Measurements from ENCODE around the gene AKAP6.
"Not testable (repeated sequence)": the region's sequence is repeated elsewhere in the genome, so short reads cannot be mapped to it uniquely, and the experiment has no call there.

The AKAP6 gene

DNA sequence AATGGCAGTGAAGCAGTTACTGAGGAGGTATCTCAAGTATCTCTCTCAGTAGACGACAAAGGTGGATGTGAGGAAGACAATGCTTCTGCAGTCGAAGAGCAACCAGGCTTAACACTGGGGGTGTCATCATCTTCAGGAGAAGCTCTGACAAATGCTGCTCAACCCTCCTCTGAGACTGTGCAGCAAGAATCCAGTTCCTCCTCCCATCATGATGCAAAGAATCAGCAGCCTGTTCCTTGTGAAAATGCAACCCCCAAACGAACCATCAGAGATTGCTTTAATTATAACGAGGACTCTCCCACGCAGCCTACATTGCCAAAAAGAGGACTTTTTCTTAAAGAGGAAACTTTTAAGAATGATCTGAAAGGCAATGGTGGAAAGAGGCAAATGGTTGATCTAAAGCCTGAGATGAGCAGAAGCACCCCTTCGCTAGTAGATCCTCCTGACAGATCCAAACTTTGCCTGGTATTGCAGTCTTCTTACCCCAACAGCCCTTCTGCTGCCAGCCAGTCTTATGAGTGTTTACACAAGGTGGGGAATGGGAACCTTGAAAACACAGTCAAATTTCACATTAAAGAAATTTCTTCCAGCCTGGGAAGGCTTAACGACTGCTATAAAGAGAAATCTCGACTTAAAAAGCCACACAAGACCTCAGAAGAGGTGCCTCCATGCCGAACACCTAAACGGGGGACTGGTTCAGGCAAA is 216.6 kb downstream of the AKAP6 start:
- DNase-seq, result no peak

DNA sequence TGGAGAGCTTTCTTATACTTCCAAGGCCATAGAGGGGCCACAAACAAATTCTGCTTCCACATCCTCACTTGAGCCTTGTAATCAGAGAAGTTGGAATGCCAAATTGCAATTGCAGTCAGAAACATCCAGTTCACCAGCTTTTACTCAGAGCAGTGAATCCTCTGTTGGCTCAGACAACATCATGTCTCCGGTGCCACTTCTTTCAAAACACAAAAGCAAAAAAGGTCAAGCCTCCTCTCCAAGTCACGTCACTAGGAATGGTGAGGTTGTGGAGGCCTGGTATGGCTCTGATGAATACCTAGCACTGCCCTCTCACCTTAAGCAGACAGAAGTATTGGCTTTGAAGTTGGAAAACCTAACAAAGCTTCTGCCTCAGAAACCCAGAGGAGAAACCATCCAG is 217.1 kb downstream of the AKAP6 start:
- DNase-seq, result no peak

DNA sequence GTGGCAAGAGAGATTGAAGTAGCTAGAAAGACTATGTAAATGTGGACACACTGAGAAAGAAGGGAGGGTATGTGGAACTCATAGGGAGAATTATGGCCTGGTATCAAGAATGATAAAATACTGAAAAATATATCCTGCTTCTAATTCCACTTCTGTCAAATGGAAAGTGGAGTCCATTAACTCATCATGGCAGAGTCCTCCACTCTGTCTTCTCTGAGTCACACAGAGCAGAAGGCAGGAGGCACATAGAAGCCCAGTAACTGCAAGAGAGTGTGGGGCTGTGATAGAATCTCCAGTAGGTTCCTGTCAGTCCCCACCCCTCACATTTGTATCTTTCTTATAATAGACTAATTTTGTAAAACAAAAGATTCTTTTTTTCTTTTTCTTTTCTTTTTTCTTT is 223.7 kb downstream of the AKAP6 start:
- DNase-seq, result no peak

DNA sequence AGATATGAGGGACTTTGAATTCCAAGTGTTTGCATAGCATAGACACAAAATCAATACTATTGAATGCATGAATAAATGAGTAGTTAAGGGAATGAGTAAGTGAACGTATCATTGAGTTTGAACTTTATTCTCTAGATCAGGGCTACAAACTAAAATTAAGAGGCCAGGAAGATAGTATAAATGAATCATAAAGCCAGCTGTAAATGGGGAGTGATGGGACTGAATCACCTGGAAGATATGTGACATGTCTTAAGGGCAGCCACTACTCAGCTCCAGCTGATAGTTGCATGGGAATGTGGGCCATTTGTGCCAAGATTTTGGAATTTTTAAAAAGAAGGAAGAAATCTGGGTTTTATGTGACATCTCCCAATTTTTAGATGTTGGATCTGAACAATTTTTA is 229.9 kb downstream of the AKAP6 start:
- DNase-seq, result no peak

- no peak for DNase-seq
Measured at GRCh38 chr14:32559590-32559989, 230.5 kb downstream of the AKAP6 start.

DNA sequence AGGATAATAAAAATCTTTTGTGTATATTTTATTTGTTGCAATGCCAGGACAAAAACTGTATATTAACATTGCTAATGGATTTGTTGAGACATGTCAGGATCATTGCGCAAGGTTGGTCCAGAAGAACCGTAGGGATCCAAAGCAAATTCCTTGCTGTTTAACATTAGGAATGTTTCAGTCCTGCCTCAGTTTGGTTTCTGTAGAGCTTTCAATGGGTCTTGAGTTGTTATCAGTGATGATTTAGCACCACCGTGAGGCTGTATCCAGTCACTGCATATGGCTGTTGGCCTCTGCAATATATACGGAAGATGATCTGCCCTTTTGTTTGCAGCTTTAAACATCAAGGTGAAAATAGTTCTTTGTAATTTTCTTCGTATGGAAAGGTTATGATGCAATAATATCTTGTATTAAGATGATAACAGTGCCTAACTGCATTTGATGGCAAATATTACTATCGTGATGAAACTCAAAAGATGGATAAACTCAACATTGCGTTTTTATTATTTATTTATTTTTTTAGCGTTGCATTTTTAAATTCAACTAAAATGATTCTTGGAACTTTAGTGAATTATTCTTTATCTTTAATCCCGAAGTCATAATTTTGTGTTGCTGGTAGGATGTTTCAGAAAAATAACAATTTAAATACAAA is 231.2 kb downstream of the AKAP6 start:
- peak; percentile 59 for DNase-seq

DNA sequence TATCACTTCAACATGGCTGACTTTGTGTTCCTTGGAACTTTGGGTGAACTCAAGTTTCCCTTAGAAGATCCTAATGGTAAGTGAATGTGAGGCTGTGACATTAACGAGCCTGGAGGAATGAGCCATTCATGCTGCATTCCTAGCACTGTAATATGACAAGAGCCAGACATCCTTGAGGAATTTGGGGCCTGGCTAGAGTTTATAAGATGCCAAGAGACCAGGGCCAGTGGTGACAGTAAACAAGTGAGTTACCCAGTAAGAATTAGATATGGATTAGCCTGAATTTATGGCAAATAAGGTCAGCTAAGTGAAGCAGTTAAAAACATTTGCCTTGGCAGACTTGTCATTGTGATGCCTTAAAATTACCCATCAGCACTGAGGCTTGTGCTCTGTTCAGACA is 232.4 kb downstream of the AKAP6 start:
- DNase-seq, result no peak

DNA sequence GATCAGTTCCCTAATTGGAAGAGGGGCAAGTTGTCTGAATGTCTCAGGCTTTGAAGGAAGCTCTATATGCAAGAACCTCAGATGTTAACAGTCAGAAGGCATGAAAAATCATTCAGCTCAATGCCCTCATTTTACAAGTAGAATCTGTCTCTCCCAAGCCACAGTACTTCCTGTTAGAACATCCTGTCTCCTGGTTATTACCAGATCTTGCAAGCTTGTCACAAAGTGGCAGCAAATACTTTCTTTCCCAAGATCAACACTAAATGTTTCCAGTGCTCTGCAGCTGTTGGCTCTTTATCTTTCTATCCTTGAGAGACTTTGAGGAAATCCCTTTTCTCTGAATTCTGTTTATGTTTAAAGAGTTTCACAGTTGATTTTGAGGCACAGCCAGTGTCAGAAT is 235.5 kb downstream of the AKAP6 start:
- no peak for DNase-seq

GRCh38 chr14:32565256-32565655 is 236.2 kb downstream of the AKAP6 start:
- no peak for DNase-seq

GRCh38 chr14:32567543-32568384 is 238.7 kb downstream of the AKAP6 start:
- DNase-seq, result no peak

GRCh38 chr14:32571551-32571950 is 242.5 kb downstream of the AKAP6 start:
- DNase-seq, result no peak

DNA sequence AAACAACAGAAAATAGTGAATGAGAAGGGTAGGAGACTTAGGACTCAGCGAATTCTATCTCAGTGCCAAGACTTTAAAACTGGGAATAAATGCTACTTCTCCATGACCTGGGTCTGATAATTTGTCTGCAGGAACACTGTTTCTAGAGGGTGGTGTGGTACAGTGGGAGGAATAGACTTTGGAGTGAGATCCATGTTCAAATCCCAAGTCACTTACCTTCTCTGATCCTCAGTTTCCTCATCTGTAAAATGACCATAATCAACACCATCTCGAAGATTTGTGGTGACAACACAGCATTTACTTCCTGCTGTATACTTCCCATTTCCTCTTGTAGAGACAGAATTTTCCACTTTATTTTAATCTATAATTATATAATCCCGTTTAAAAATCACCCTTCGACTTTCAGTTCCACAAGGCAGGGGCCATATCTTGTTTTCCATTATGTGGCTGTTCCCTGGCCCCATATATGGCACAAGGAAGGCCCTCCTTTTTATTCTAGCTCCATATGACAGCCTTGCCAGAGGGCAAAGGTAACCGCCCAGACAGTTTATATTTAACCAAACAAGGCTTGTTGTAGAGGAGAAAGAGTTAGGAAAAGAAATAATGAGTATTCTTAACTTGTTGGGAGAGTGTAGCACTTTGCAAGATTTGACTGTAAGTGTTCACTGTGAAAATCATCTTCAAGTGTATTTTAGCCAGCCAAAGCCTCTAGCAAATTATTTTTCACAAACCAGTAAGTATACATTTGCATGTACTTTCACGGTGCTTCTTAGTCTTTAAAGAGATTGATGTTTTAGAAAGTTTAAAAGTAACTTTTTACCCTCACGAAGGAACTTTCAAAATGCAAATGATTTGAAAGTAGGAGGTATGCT is 243.1 kb downstream of the AKAP6 start:
- DNase-seq, result no peak

- no peak for DNase-seq
Measured at GRCh38 chr14:32572867-32573150, 243.7 kb downstream of the AKAP6 start.

- DNase-seq, result no peak
Measured at GRCh38 chr14:32574269-32574668, 245.2 kb downstream of the AKAP6 start.

DNA sequence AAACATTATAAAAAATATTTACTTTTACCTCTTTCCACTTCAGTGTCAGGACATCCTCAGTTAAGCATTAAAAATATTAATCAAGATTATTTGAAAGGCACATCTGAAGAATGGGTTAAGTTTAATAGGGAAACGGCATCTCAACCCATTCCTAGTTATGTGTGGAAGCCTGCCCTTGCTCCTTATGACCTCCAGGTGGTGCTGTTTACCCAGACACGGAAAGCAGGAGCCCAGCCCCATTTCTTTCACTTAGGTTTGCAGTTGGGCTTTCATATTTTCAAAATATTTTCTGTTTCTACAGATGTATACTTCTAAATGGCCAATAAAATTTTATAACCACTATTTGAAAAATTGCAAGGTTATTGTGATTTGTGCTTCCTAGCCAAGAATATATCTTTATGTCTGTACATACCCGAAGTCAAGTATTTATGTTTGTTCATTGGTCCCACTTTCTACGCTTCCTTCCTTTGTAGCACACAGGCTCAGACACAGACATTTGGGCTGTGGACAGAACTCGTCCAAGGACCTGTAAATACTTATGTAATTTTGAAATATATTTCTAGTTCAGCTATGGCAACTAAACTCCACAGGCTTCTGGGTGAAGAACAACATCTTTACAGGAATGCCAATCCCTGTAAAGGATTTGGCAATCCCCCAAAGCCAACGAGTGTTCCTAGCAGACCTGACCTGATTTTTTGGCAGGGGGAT is 247.1 kb downstream of the AKAP6 start:
- DNase-seq, result peak; percentile 57

- DNase-seq, result no peak
Measured at GRCh38 chr14:32576977-32577376, 247.9 kb downstream of the AKAP6 start.

GRCh38 chr14:32578181-32578580 is 249.1 kb downstream of the AKAP6 start:
- no peak for DNase-seq

GRCh38 chr14:32583427-32583826 is 254.3 kb downstream of the AKAP6 start:
- not testable (repeated sequence) for DNase-seq

GRCh38 chr14:32584079-32584478 is 255.0 kb downstream of the AKAP6 start:
- DNase-seq, result no peak

DNA sequence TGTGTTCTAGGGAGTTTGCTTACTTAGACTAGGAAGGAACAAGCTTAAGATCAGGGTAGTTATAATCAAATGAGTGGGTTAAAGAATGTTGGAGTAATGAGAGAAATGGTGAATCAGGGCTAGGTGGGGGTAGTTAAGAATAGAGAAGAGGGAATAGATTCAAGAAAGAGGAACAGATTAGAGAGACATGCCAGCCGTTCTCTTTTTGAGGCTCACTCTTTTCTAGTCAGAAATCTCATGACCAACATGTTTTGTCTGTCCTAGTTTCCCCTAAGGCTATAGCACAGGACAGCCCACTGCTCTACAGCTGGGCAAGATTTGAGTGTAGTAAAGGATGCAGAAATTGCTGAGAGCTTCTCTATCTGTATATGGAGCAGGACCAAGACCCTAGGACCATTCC is 258.4 kb downstream of the AKAP6 start:
- no peak for DNase-seq

DNA sequence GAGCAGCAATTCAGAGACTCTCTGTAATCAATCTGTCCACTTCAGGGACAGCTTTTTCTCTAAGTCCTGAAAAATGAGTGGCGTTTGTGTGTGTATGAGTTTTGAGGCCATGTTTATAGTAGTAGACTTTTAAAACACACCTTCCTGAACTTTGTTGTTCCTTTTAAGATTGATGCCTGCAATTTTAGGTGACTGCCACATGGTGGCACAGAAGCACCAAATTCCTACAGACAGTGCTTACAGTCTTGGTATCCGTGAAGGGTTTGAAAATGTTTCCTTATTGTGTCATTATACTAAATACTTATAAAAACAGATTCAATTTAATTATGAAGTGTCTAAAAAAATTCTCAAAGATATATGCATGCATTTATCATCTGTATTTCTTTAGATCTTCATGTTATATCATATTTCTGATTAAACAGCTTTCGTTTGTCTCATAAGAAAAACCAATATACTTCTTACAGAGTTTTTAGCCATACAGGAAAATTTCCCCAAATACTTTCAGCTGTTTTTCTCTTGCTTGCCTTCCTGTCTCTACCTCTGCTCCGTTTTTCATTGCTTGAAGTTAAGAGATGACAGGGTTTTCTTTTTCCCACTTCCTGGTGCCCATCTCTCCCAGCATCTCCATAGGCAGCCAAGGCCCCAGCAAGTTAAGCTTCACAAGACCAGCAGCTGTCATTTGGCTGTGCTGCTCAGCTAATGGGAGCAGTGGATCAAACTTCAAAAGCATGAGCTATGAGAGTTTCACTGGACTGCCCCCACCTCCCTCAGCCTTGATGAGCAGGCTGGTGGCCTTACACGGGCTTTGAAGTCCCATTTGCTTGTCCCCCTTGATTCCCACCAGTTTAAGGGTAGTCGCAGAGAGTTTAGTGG is 259.6 kb downstream of the AKAP6 start:
- DNase-seq, result no peak

All from left hindlimb (tissue), 1 donor.